ENCODE data around the gene CCDC142.

Gene CCDC142

DNA sequence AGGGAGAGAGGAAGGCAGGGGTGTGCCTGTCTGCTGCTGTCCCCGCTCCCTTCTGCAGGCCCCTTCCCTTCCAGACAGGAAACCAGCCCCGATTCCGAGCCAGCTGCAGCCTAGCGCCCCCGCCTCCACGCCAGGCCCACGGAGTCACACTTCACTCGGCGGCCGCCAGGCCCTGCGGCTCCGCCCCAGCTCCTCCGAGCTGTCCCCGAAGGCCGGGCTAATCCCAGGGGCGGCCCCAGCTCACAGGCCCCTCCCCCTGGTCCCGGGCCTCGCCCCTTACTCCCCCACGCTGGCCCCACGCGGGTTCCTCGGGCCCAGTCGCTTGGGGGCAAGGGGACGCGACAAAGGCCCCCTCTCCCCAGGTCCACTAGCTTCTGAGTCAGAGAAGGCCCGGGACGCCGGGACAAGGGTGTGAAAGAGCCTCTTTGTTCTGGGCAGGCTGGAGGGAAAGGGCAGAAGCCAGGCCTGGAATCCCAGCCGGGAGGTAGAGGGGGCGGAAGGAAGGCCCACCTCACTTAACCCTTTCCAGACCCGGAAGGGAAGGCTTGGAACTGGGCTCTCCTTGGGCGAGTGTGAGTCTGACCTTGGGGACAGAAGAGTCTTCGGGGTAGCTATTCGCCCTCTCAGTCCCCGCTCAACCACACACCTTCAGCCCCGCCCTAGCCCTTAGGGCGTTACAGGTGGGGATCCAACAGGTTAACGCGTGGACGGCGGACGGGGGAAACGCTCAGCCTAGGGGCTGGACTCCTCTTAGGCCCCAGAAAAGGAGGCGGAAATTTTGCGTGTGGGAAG lies 42.2 kb downstream of the CCDC142 start:
- DNase-seq = no peak

DNA sequence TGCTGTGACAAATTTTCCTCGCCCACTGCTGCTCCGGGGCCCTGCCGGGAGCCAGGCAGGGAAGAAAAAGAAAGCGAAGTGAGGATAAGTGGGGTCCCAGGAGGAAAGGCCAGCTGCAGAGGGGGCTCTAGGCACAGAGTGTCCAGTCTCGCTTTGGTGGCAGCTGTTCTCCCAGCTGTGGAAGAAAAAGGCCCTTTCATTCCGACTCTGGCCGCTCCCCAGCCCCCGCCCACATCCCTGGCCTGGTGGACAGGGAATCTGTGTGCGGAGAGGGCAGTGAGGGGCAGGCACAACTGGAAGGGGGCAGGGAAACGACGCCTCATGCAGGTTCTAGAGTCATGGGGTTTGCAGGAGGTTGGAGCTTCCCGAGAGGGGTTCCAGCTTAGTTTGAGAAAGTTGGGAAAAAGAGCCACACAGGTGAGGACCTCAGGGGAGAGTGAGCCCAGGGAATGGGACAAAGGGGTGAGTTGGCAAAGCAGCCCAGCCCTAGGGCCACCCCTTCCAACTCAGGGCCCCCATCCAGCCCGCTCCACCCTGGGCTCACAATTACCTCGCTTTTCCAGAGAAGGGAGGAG lies 42.9 kb downstream of the CCDC142 start:
- no peak for DNase-seq

DNA sequence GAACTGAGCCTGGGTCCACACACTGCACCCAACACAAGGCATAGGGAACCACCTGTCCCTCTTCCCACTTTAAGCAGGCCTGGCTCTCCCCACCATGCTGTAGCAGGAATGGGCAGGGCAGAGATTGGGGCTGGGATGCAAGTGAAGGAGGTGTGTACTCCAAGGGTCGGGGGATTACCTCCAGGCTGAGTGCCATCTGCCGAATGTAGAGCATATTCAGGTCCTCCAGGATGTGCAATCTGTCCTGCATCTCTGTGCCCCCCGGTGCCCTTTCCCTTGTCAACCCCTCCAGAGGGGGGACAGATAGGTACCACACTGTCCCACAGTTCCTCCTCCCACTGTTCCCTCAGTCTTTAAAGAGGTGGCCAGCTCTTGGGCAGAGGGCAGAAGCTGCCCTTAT lies 43.4 kb downstream of the CCDC142 start:
- DNase-seq = no peak

DNA sequence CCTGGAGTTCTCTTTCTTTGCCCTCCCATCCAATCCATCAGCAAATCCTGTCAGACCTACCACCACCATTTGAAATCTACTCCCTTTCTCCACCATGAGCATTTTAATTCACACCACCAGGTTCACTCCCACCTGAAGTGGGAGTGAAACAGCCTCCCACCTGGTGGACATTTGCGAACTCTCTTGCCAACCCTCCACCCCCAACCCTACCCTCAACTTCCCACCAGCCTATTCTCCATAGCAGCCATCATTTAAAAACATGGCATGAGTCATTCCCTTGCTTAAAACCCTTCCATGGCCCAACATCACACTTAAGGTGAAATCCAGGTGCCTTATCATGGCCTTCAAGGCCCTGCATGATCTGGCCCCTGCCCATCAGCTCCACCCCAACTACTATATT lies 44.5 kb downstream of the CCDC142 start:
- DNase-seq = no peak

DNA sequence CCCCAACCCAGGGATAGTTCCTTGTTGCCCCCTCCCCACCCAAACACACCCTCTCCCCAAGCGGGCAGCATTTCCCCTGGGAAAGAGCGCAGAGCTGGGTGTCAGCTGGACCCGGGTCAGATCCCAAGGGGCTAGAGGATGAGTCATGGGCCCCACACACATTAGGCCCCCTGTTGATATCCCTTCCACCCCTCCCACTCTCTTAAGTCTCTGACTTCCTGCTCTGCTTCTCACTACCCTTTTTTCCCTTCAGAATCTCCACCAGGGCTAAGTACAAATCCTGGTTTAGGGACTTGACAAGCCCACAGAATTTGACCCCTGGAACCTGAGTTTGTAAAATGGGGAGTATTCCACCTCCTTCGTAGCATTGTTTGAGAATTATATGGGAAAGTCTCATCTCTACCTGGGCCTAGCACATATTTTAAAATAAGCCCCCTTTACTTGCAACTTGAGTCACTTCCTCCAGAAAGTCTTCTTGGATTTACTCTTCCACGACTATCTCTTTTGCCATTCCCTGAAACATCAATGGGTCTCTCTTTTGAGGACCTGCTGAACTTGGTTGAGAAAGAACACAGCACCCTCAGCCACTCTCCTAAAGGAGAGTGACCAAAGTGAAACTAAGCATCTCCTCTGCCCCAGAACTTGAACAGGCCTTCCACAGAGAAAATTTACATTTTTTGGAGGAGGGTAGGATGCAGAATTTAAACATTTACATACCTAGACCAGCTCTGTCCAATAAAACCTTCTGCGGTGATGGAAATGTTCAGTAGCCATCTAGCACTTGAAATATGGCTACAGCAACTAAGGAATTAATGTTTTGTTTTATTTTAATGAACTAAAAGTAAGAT lies 45.7 kb downstream of the CCDC142 start:
- DNase-seq = no peak

DNA sequence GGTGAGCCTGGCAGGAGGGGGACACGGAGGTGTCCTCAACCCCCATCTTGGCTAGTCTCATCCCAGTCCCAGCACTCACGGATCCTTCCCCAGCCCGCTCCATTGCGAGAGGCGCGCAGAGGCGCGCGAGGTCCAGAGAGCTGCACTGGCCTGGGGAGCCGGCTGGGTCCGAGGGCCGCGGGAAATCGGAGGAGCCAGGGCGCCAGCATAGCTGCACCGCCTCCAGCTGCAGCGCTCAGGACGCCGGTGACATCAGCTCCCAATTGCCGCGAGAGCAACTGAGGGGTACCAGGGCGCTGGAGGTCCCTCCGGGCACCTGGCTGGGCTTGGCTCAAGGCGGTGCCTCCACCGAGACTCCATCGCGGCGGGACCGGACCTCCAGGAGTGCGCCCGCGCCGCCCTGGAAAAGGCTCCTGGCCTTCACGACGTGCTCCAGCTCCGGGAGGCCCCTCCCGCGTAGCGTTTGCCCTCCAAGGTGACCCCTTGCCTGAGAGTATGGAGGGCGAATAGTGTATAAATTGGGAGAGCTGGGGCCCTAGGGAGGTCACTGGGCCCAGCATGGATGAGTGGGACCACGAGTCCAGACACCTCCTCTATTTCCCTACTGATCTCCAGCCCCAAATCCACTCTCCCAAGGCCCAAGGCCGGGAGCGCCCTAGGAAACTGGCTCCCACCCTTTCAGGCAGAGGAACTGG lies 46.5 kb downstream of the CCDC142 start:
- DNase-seq = no peak

DNA sequence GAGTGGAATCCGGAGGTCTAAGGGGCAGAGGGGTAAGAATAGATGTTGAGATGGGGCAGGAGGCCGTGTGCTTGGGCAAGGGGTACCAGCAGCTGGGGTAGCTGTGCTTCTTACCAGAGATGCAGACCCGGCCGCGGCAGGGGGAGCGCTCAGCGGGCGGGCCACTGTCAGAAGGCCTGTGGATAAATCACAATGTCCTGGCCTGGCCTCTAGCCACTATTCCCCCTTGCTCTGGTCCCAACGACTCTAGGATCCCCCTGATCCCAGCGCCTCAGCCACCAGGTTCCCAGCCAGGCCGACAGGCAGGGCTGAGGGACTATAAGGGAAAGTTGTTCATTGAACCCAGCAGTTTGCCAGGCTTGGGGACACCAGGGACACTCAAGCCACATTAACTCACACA lies 52.3 kb downstream of the CCDC142 start:
- DNase-seq = no peak

DNA sequence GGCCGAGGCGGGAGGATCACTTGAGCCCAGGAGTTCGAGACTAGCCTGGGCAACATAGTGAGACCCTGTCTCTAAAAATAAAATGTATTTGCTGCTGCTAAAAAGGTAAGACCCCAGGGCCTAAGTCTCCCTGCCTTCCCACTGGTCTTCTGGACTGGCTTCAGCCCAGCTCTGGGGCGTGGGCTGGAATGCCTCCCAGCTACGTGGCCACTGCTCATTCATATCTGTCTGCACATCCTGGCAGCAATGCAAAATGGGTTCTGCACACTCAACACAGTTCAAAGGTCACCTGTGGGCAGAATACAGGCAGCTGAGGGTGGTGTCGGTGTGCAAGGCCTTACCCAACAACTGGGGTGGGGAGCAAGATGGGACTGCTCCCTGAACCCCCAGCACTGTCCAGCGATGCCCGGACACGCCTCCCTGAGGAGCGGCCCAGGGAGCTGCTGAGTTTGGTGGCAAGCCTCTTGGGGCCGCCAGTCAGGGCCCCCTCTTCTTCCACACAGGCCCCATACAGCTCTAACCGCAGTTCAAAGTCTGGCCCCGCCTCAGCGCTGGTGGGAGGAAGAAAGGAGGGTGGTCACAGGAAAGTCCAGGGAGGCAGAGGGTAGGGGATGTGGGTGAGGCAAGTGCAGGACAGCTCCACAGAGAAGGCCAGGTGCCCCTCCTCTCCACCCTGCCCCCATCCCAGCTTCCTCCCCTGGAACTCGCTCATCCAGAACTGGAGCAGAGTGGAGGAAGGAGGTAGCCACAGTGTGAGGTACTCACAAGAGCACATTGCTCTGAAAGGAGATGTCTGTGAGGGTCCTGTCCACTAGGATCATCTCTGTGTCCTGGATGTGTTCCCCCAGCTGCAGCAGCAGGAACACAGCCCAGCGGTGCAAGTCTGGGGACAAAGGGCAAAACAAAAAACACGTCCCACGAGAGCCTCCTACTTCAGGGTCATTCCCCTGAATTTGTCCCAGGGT lies 53.0 kb downstream of the CCDC142 start:
- DNase-seq = no peak

DNA sequence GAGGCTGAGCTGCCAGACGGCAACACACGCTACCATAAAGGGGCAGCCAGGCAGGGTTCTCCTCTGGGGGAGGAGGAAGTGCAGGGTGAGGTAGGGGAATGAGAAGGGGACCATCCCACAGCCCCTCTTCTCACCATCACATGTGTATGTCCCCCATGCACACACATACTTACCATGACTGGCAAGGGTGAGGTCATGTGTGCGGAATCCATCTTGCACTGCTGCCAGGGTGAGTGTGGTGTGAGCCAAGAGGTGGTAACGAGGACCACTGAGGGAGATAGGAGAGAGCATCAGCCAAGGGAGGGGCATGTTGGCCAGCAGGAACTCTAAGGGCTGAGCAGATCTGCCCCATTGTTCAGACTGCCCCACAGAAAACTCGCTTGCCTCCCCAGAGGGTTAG lies 54.1 kb downstream of the CCDC142 start:
- no peak for DNase-seq

DNA sequence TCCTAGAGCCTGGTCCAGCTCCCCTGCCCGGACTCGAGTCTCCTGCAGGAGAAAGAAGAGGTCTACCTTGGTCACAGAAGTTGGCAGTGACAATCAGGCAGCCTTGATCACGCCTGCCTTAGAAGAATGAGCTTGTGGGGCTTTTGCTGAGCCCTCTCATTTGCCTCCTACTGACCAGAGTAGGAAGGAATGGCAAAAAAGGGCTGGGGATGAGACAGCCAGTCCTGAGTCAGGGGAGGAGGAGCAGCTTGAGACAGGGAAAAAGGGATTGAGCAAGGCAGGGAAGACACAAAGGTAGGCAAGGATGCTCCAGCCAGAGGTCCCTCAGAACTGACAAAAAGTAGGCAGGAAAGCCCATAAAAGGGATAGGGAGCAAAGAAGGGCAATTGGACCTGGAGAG lies 55.2 kb downstream of the CCDC142 start:
- no peak for DNase-seq

DNA sequence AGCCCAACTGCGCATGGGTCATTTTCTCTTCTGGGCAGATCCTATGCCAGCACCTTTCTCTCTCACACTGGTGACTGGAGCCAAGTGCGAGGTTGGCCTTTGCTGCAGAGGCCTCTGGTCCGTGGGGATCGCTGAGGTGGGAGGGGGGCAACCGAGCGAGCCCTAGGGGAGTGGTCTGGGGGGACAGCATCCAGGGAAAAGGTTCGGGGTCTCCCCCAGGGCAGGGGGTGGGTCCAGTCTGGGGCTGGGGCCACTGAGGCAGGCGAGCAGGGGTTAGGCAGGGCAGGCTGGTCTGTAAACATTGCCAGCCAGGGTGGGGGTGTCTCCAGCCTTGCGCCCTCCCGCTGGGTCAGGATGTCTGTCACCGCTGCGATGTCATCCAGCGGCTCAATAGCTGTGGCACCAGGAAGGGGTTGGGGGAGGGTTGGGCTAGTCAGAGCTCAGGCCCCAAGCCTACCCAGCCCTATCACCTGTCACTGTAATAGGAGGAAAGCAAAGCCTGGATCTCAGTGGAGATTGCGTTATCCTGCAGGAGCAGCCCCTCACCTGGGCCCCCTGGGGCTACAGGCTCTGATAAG lies 56.5 kb downstream of the CCDC142 start:
- no peak for DNase-seq

DNA sequence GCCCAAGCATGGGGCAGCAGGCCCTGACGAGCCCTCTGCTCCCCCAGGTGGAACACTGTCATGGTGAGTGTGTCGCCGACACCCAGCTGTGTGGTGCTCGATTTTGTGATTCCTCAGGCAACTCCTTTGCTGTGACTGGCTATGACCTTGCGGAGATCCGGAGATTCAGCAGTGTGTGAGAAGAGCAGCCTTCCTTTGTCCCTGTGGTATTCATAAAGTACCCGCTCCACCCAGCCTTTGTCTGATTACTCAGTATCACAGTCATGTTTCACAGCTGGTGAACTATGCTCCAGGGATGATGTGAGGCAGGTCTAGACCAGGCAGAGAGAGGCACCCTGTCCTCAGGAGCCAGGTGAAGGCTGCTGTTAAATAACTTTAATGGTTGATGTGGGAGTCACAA lies 57.3 kb downstream of the CCDC142 start:
- DNase-seq = no peak

DNA sequence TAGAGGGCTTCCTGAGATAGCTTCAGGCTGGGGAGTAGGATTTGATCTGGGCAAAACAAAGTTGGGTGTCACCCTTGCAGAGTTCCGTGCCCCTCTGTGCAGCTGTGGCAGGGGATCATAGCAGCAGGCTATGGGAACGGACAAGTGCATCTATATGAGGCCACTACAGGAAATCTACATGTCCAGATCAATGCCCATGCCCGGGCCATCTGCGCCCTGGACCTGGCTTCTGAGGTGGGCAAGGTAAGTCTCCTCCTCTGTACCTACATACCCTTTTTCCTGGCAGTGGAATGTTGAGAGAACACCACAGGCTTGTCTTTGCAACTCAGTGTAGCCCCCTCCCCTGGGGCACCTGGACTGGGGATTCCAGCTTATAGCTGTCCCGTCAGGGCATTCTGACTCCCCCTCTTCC lies 57.8 kb downstream of the CCDC142 start:
- DNase-seq = no peak

DNA sequence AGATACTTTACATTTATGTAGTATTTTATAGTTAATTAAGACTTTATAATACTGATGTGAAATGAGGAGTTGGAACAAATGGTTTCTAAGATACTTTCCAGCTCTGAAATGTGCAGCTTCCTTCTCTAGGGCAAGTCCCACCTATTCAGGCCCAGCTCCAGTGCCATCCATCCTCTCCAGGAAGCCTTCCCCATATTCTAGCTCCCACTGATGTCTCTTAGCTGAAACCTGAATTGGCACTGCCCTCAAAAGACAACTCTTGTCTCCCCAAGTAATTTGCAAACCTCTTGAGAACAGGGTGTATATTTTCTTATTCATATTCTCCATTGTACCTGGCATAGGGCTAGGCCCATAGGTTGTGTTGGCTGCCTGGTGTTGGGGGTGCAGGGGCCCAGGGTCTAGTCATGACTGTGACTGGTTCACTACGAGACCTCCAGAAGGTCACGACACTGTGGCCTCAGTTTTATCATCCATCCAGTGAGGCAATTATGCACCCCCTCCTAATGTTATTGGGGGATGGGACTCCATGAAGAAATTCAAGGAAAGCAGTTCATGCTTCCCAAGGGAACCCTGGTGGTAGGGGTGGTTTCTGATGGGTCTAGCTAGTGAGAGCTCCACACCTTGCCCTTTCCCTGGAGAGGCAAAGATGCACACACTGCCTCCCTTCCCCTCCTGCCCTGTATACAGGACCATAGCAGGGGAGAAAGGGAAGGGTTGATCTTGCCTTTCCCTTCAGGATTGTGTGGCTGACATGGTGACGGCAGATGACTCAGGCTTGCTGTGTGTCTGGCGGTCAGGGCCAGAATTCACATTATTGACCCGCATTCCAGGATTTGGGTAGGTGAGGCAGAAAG lies 58.4 kb downstream of the CCDC142 start:
- no peak for DNase-seq

Measured in NCI-H1436 treated with DMSO at 0.1 percent for 48 hours (cell line).